Superior temporal gyrus (tissue), 1 donor: ENCODE data around the gene PAQR9.
"Not testable (repeated sequence)": the region's sequence is repeated elsewhere in the genome, so short reads cannot be mapped to it uniquely, and the experiment has no call there.

ENCODE experiments used
- DNase-seq: peaks from one replicate; pipeline ENCODE4 v3.0.0-alpha.2; 2016; ENCODE audit errors: extremely low spot score

Gene PAQR9

GRCh38 chr3:142963516-142964448, at the start of gene PAQR9:
TSS of gene PAQR9 (minus strand) at chr3:142963674. CDS start at chr3:142963336, 338 bp downstream.
- no peak for DNase-seq

- no peak for DNase-seq
These were observed 48.2 kb upstream of the PAQR9 start for GRCh38 chr3:143011705-143012104.

GRCh38 chr3:143010024-143010423, 46.5 kb upstream of the PAQR9 start:
- DNase-seq = no peak

GRCh38 chr3:143004823-143005222, 41.3 kb upstream of the PAQR9 start:
- DNase-seq = no peak

- no peak for DNase-seq
These were observed 39.3 kb upstream of the PAQR9 start for GRCh38 chr3:143002727-143003126.

GRCh38 chr3:143002083-143002712, 38.7 kb upstream of the PAQR9 start:
- no peak for DNase-seq

- peak; percentile 99 for DNase-seq
These were observed 38.1 kb upstream of the PAQR9 start, which contains the start of gene U2SURP for GRCh38 chr3:143001369-143002082. TSS of gene U2SURP (plus strand) at chr3:143001570. CDS start at chr3:143001629, 59 bp downstream.

GRCh38 chr3:143001034-143001368, 37.5 kb upstream of the PAQR9 start:
- no peak for DNase-seq

GRCh38 chr3:143000528-143000927, 37.1 kb upstream of the PAQR9 start:
- DNase-seq = no peak

- DNase-seq = no peak
These were observed 36.4 kb upstream of the PAQR9 start for GRCh38 chr3:142999881-143000280.

- no peak for DNase-seq
These were observed 35.0 kb upstream of the PAQR9 start for GRCh38 chr3:142998439-142998838.

GRCh38 chr3:142997330-142997729, 33.9 kb upstream of the PAQR9 start:
- DNase-seq = no peak

GRCh38 chr3:142993958-142994442, 30.5 kb upstream of the PAQR9 start:
- peak; percentile 81 for DNase-seq

- no peak for DNase-seq
These were observed 28.8 kb upstream of the PAQR9 start for GRCh38 chr3:142992323-142992722.

- DNase-seq = no peak
These were observed 27.2 kb upstream of the PAQR9 start for GRCh38 chr3:142990721-142991120.

- not testable (repeated sequence) for DNase-seq
These were observed 25.4 kb upstream of the PAQR9 start for GRCh38 chr3:142988826-142989225.

- DNase-seq = not testable (repeated sequence)
These were observed 24.7 kb upstream of the PAQR9 start for GRCh38 chr3:142988221-142988620.

GRCh38 chr3:142987707-142988106, 24.2 kb upstream of the PAQR9 start:
- DNase-seq = no peak

GRCh38 chr3:142987080-142987700, 23.7 kb upstream of the PAQR9 start:
- DNase-seq = peak; percentile 78

- DNase-seq = no peak
These were observed 20.8 kb upstream of the PAQR9 start for GRCh38 chr3:142984255-142984654.

GRCh38 chr3:142983318-142983717, 19.8 kb upstream of the PAQR9 start:
- no peak for DNase-seq
